B cell (primary cell): ENCODE measurements around the gene STAB1. TPM values are rescaled to one million over a fixed set of nuclear protein-coding genes. Genes with fewer than 3 reads are reported as not detected.

Source experiments
- ATAC-seq: fragments of 200-7000 bp; cut with Tn5 transposase; one replicate; pipeline ENCODE4 v1.10.0; 2021; ENCODE audit warnings: low read depth, mild to moderate bottlenecking, moderate number of reproducible peaks, moderate library complexity
- CTCF ChIA-PET: fragments of 350-600 bp; sonication (Branson Sonifier 250); formaldehyde crosslinking; loops from one replicate; lab custom pipeline; 2021; ENCODE audit warnings: antibody characterized with exemption, inconsistent platforms; lab: Charles Lee
- POLR2A ChIA-PET: fragments of 350-600 bp; sonication (Branson Sonifier 250); formaldehyde crosslinking; loops from one replicate; lab custom pipeline; 2021; ENCODE audit warnings: antibody characterized with exemption; lab: Charles Lee
- DNase-seq: peaks from one replicate; pipeline ENCODE4 v3.0.0; 2013
- H2AFZ ChIP-seq: 2 replicates; pipeline ENCODE4 v1.6.1; 2012; ENCODE audit warnings: mild to moderate bottlenecking, low read depth, low read length; ENCODE audit not compliant: insufficient read depth, poor library complexity, severe bottlenecking
- H3K27ac ChIP-seq, 2 donors: 1 replicate in 1 of 2; 2 replicates in 1 of 2; pipeline ENCODE4 v1.5.1; 2012 to 2013; ENCODE audit warnings: low read length in 2 of 2, mild to moderate bottlenecking in 2 of 2, moderate library complexity in 1 of 2
- H3K27me3 ChIP-seq, 4 experiments: fragments of 200-600 bp in 1 of 4; sonication (generic) in 1 of 4; replicated peaks in 1 of 4; 1 replicate in 2 of 4; 2 replicates in 2 of 4; pipeline versions ENCODE4 v1.6.1 to v1.7.0; 2013 to 2016; ENCODE audit warnings: low read length in 3 of 4, mild to moderate bottlenecking in 2 of 4, mixed read lengths in 1 of 4, moderate library complexity in 1 of 4; ENCODE audit not compliant: insufficient read depth in 4 of 4, control insufficient read depth in 3 of 4; ENCODE audit errors: control extremely low read depth in 1 of 4
- H3K36me3 ChIP-seq, 2 experiments: replicated peaks in 1 of 2; 1 replicate in 1 of 2; 2 replicates in 1 of 2; pipeline versions ENCODE4 v1.6.1 to v1.7.1; 2013; ENCODE audit warnings: low read length in 1 of 2; ENCODE audit not compliant: insufficient read depth in 2 of 2, control insufficient read depth in 1 of 2; ENCODE audit errors: control extremely low read depth in 1 of 2, extremely low read depth in 1 of 2
- H3K4me1 ChIP-seq, 2 donors: fragments of 200-600 bp in 1 of 2; sonication (generic) in 1 of 2; 1 replicate in 1 of 2; 2 replicates in 1 of 2; pipeline versions ENCODE4 v1.5.1 to v1.6.1; 2013 to 2017; ENCODE audit warnings: low read length in 2 of 2; ENCODE audit not compliant: control insufficient read depth in 2 of 2, insufficient read depth in 2 of 2
- H3K4me2 ChIP-seq: replicated peaks from 2 replicates; pipeline ENCODE3; 2012; ENCODE audit warnings: mild to moderate bottlenecking, low read depth, low read length; ENCODE audit not compliant: poor library complexity, severe bottlenecking
- H3K4me3 ChIP-seq, 5 experiments: fragments of 200-600 bp in 1 of 5; sonication (generic) in 1 of 5; 1 replicate in 3 of 5; 2 replicates in 2 of 5; pipeline versions ENCODE4 v1.5.1 to v1.7.0; 2011 to 2016; ENCODE audit warnings: low read length in 4 of 5, mild to moderate bottlenecking in 4 of 5, low read depth in 2 of 5, control low read depth in 1 of 5, moderate library complexity in 1 of 5; ENCODE audit not compliant: insufficient read depth in 1 of 5; ENCODE audit errors: control extremely low read depth in 1 of 5, extremely low read depth in 1 of 5
- H3K79me2 ChIP-seq: fragments of 200-600 bp; sonication (generic); one replicate; pipeline ENCODE4 v1.6.0; 2016; ENCODE audit warnings: low read length; ENCODE audit not compliant: control insufficient read depth, insufficient read depth
- H3K9ac ChIP-seq: fragments of 200-600 bp; sonication (generic); 2 replicates; pipeline ENCODE4 v1.6.1; 2017; ENCODE audit warnings: mild to moderate bottlenecking, low read length, moderate library complexity
- H3K9me3 ChIP-seq, 3 donors: one replicate each; pipeline versions ENCODE4 v1.6.1 to v1.7.1; 2013; ENCODE audit warnings: low read length in 2 of 3; ENCODE audit not compliant: control insufficient read depth in 2 of 3, insufficient read depth in 1 of 3; ENCODE audit errors: control extremely low read depth in 1 of 3
- H4K20me1 ChIP-seq: 2 replicates; pipeline ENCODE4 v1.6.0; 2012; ENCODE audit warnings: mild to moderate bottlenecking, low read length; ENCODE audit not compliant: insufficient read depth, control insufficient read depth, poor library complexity, severe bottlenecking
- H3K27ac Mint-ChIP-seq: one replicate; pipeline ENCODE4 v1.8.0; 2021; ENCODE audit warnings: mixed read lengths
- H3K27me3 Mint-ChIP-seq: one replicate; pipeline ENCODE4 v1.8.0; 2021; ENCODE audit warnings: mixed read lengths
- H3K4me1 Mint-ChIP-seq: one replicate; pipeline ENCODE4 v1.8.0; 2021; ENCODE audit warnings: mixed read lengths
- H3K4me3 Mint-ChIP-seq: one replicate; pipeline ENCODE4 v1.8.0; 2021; ENCODE audit warnings: mixed read lengths
- H3K9me3 Mint-ChIP-seq: one replicate; pipeline ENCODE4 v1.8.0; 2022; ENCODE audit warnings: mixed read lengths; ENCODE audit not compliant: insufficient read depth
- CTCF ChIP-seq: fragments of 200-600 bp; IDR thresholded peaks from one replicate; pipeline ENCODE4 v1.8.0; 2022; ENCODE audit warnings: antibody characterized with exemption, mild to moderate bottlenecking
- EZH2 ChIP-seq: IDR thresholded peaks from 2 replicates; pipeline ENCODE4 v1.6.1; 2012; ENCODE audit warnings: borderline replicate concordance, low read depth, mild to moderate bottlenecking, moderate library complexity, low read length; ENCODE audit not compliant: insufficient read depth, poor library complexity, severe bottlenecking
- WGBS: methylation state at CpG from one replicate; pipeline ENCODE4 v1.1.5; 2013; ENCODE audit warnings: missing lambda C conversion rate; ENCODE audit not compliant: insufficient coverage; 5-methylcytosine and 5-hydroxymethylcytosine counted together
- intact Hi-C: fragments of 100-400 bp; cut with micrococcal nuclease; formaldehyde crosslinking; loops from one replicate; pipeline ENCODE4 v1.10.0; 2022
- polyA plus RNA-seq: library from polyadenylated mRNA; depleted of rRNA; stranded (reverse); fragments of >200 nt; gene quantifications from 2 replicates; pipeline ENCODE4 v1.2.3, GENCODE V29; 2012
- small RNA-seq: library from RNA; depleted of rRNA; stranded (forward); fragments of <200 nt; gene quantifications from one replicate; pipeline ENCODE3, GENCODE V24; 2012; ENCODE audit warnings: low replicate concordance, low read depth; ENCODE audit not compliant: insufficient read length
- total RNA-seq, 2 donors: library from RNA; stranded (reverse); fragments of 120-200 nt in 1 of 2; gene quantifications; 1 replicate in 1 of 2; 2 replicates in 1 of 2; pipeline versions ENCODE4 v1.2.3 to v1.2.4, GENCODE V29; 2013 to 2022

STAB1 gene
- total and polyA plus RNA-seq, 2 donors (not counting 1 experiment from before 2014, with no cell fraction given) = 3.8 to 4.5 TPM

GRCh38 chr3:52570076-52570475 lies 74.9 kb downstream of the STAB1 start:
- H3K9me3 Mint-ChIP-seq = no peaks in the 10 kb centered on the region
- H3K27ac Mint-ChIP-seq = no peak overlapping the region
- Histone ChIP-seq H2AFZ (no peak overlapping the region), H3K4me1 (no peaks in the 10 kb centered on the region), H3K79me2 (no peaks in the 10 kb centered on the region), H3K27ac (no peak overlapping the region), H4K20me1 (no peaks in the 10 kb centered on the region), H3K36me3 (peaks cover 3 to 29% of the 10 kb centered on the region in 2 experiments), H3K9ac (no peak overlapping the region), H3K27me3 (no peaks in the 10 kb centered on the region), H3K4me2 (no peak overlapping the region), H3K4me3 (no peak overlapping the region), H3K9me3 (no peaks in the 10 kb centered on the region)
- POLR2A ChIA-PET = no interaction called here
- intact Hi-C loops = no loop called here
- no peak overlapping the region for H3K4me3 Mint-ChIP-seq
- CTCF ChIA-PET = no interaction called here
- ATAC-seq (no peak), DNase-seq (no peak)
- 94% methylated on average over 3 of the region's 4 CpGs for WGBS
- H3K27me3 Mint-ChIP-seq = no peaks in the 10 kb centered on the region
- TF ChIP-seq EZH2 (no peak), CTCF (no peak)
- no peaks in the 10 kb centered on the region for H3K4me1 Mint-ChIP-seq

DNA sequence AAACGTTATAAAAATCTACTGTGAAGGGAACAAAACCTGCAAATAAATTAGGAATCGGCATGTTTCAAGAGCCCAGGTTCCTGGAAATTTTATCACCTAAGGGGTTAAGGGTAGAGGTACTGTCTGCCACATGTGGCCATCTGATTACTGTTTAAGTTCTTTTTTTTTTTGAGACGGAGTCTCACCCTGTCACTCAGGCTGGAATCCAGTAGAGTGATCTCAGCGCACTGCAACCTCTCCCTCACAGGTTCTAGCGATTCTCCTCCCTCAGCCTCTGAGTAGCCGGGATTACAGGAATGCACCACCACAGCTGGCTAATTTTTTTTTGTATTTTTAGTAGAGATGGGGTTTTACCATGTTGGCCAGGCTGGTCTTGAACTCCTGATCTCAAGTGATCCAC lies 77.1 kb downstream of the STAB1 start:
- H3K4me3 Mint-ChIP-seq = no peak overlapping the region
- ATAC-seq (no peak), DNase-seq (no peak)
- H3K27me3 Mint-ChIP-seq = no peaks in the 10 kb centered on the region
- ChIA-PET CTCF (no interaction called here), POLR2A (no interaction called here)
- TF ChIP-seq EZH2 = no peak
- no peak for TF ChIP-seq CTCF
- Histone ChIP-seq H3K27ac (no peak overlapping the region), H2AFZ (no peak overlapping the region), H4K20me1 (no peaks in the 10 kb centered on the region), H3K36me3 (peaks cover 1 to 36% of the 10 kb centered on the region in 2 experiments), H3K27me3 (no peaks in the 10 kb centered on the region), H3K4me2 (no peak overlapping the region), H3K9ac (no peak overlapping the region), H3K9me3 (no peaks in the 10 kb centered on the region), H3K79me2 (no peaks in the 10 kb centered on the region), H3K4me3 (no peak overlapping the region), H3K4me1 (no peaks in the 10 kb centered on the region)
- H3K4me1 Mint-ChIP-seq = no peaks in the 10 kb centered on the region
- intact Hi-C loops = no loop called here
- no CpG with 5 or more reads among the region's 6 CpGs for WGBS
- H3K27ac Mint-ChIP-seq = no peak overlapping the region
- no peaks in the 10 kb centered on the region for H3K9me3 Mint-ChIP-seq

Small RNA genes within 50 kb of the gene (small RNA-seq; reads per million reads assigned to genes)
- gene RNU6-856P = not detected
- gene RNU6ATAC16P = not detected

Other genes with a start within 250 kb of the STAB1 start
- 45.0 and 53.6 TPM in 2 replicates for gene PPM1M, start 249.6 kb upstream of the STAB1 start, total RNA-seq
- gene PPM1M, start 249.6 kb upstream of the STAB1 start, polyA plus RNA-seq = 42.5 and 65.2 TPM in 2 replicates
- 94.0 and 101 TPM in 2 replicates for gene WDR82, start 216.7 kb upstream of the STAB1 start, total RNA-seq
- gene WDR82, start 216.7 kb upstream of the STAB1 start, polyA plus RNA-seq = 27.8 and 46.5 TPM in 2 replicates
- 39.8 and 45.2 TPM in 2 replicates for gene GLYCTK, start 207.5 kb upstream of the STAB1 start, total RNA-seq
- 34.3 and 46.9 TPM in 2 replicates for gene GLYCTK, start 207.5 kb upstream of the STAB1 start, polyA plus RNA-seq
- gene DNAH1, start 179.0 kb upstream of the STAB1 start, total RNA-seq = 47.2 and 47.6 TPM in 2 replicates
- gene DNAH1, start 179.0 kb upstream of the STAB1 start, polyA plus RNA-seq = 59.2 and 60.9 TPM in 2 replicates
- gene BAP1, start 85.3 kb upstream of the STAB1 start, total RNA-seq = 91.4 and 94.1 TPM in 2 replicates
- 81.6 and 132 TPM in 2 replicates for gene BAP1, start 85.3 kb upstream of the STAB1 start, polyA plus RNA-seq
- gene PHF7, start 84.7 kb upstream of the STAB1 start, total RNA-seq = 23.8 and 24.9 TPM in 2 replicates
- 12.8 and 22.2 TPM in 2 replicates for gene PHF7, start 84.7 kb upstream of the STAB1 start, polyA plus RNA-seq
- 0.27 and 0.42 TPM in 2 replicates for gene SEMA3G, start 50.2 kb upstream of the STAB1 start, total RNA-seq
- gene SEMA3G, start 50.2 kb upstream of the STAB1 start, polyA plus RNA-seq = 0.07 and 0.10 TPM in 2 replicates
- 1.1 TPM in 1 of 2 replicates, not detected in the other for gene TNNC1, start 41.3 kb upstream of the STAB1 start, total RNA-seq
- 5.4 and 16.7 TPM in 2 replicates for gene TNNC1, start 41.3 kb upstream of the STAB1 start, polyA plus RNA-seq
- gene NISCH, start 39.7 kb upstream of the STAB1 start, total RNA-seq = 161 and 169 TPM in 2 replicates
- 127 and 130 TPM in 2 replicates for gene NISCH, start 39.7 kb upstream of the STAB1 start, polyA plus RNA-seq
- gene NT5DC2, start 38.5 kb downstream of the STAB1 start, total RNA-seq = 8.1 and 11.2 TPM in 2 replicates
- 11.9 and 19.0 TPM in 2 replicates for gene NT5DC2, start 38.5 kb downstream of the STAB1 start, polyA plus RNA-seq
- 10.3 and 16.4 TPM in 2 replicates for gene UQCC5, start 41.3 kb downstream of the STAB1 start, total RNA-seq
- gene UQCC5, start 41.3 kb downstream of the STAB1 start, polyA plus RNA-seq = 1.1 and 1.5 TPM in 2 replicates
- 81.1 and 85.9 TPM in 2 replicates for gene PBRM1, start 190.6 kb downstream of the STAB1 start, total RNA-seq
- gene PBRM1, start 190.6 kb downstream of the STAB1 start, polyA plus RNA-seq = 16.8 and 26.9 TPM in 2 replicates
- 67.3 and 68.5 TPM in 2 replicates for gene GNL3, start 190.7 kb downstream of the STAB1 start, total RNA-seq
- 32.6 and 41.7 TPM in 2 replicates for gene GNL3, start 190.7 kb downstream of the STAB1 start, polyA plus RNA-seq
- 28.7 and 32.5 TPM in 2 replicates for gene GLT8D1, start 210.5 kb downstream of the STAB1 start, total RNA-seq
- 22.9 and 28.1 TPM in 2 replicates for gene GLT8D1, start 210.5 kb downstream of the STAB1 start, polyA plus RNA-seq
- 54.3 and 64.5 TPM in 2 replicates for gene SPCS1, start 210.8 kb downstream of the STAB1 start, total RNA-seq
- 82.2 and 129 TPM in 2 replicates for gene SPCS1, start 210.8 kb downstream of the STAB1 start, polyA plus RNA-seq